ENCODE data around the gene BTC. TPM values are rescaled to one million over a fixed set of nuclear protein-coding genes. Genes with fewer than 3 reads are reported as not detected.

BTC gene
- total RNA-seq, 3 donors from 2014 or later (not counting 1 experiment from before 2014, with no cell fraction given) = not detected

GRCh38 chr4:74755486-74755885 lies 38.8 kb downstream of the BTC start:
- no peaks in the 10 kb centered on the region for H3K36me3 ChIP-seq (ENCODE audit: control insufficient read depth, insufficient read depth, low read length)
- WGBS (ENCODE audit: insufficient coverage) = 82% methylated on average over 5 of the region's 7 CpGs
- intact Hi-C loops (cut with micrococcal nuclease) = no loop called here
- no peak overlapping the region for H3K27ac ChIP-seq (ENCODE audit: low read length)
- TF ChIP-seq, protein P1, sequence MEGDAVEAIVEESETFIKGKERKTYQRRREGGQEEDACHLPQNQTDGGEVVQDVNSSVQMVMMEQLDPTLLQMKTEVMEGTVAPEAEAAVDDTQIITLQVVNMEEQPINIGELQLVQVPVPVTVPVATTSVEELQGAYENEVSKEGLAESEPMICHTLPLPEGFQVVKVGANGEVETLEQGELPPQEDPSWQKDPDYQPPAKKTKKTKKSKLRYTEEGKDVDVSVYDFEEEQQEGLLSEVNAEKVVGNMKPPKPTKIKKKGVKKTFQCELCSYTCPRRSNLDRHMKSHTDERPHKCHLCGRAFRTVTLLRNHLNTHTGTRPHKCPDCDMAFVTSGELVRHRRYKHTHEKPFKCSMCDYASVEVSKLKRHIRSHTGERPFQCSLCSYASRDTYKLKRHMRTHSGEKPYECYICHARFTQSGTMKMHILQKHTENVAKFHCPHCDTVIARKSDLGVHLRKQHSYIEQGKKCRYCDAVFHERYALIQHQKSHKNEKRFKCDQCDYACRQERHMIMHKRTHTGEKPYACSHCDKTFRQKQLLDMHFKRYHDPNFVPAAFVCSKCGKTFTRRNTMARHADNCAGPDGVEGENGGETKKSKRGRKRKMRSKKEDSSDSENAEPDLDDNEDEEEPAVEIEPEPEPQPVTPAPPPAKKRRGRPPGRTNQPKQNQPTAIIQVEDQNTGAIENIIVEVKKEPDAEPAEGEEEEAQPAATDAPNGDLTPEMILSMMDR (IDR thresholded peaks at IDR 0.05) = no peak
- Mint-ChIP-seq H3K4me1 (no peaks in the 10 kb centered on the region), H3K27ac (no peak overlapping the region), H3K9me3 (peaks cover 3% of the 10 kb centered on the region in 2 donors), H3K4me3 (no peak overlapping the region), H3K36me3 (no peaks in the 10 kb centered on the region), H3K27me3 (ENCODE audit: low read depth in 2 of 2) (no peaks in the 10 kb centered on the region)
- ATAC-seq (no peak), DNase-seq (no peak)
- no peak overlapping the region for H3K4me3 ChIP-seq (ENCODE audit: low read length)
- H3K9me3 ChIP-seq (ENCODE audit: control insufficient read depth, insufficient read depth, low read length) = no peaks in the 10 kb centered on the region
- H3K27me3 ChIP-seq (ENCODE audit: control insufficient read depth, insufficient read depth, low read length) = no peaks in the 10 kb centered on the region
- H3K4me1 ChIP-seq (ENCODE audit: control insufficient read depth, insufficient read depth, low read length) = no peaks in the 10 kb centered on the region

- Mint-ChIP-seq H3K9me3 (peaks cover 3% of the 10 kb centered on the region in 2 donors), H3K27ac (no peak overlapping the region), H3K36me3 (no peaks in the 10 kb centered on the region), H3K27me3 (ENCODE audit: low read depth in 2 of 2) (no peaks in the 10 kb centered on the region), H3K4me1 (no peaks in the 10 kb centered on the region), H3K4me3 (no peak overlapping the region)
- no peak overlapping the region for H3K27ac ChIP-seq (ENCODE audit: low read length)
- intact Hi-C loops (cut with micrococcal nuclease) = no loop called here
- H3K36me3 ChIP-seq (ENCODE audit: control insufficient read depth, insufficient read depth, low read length) = no peaks in the 10 kb centered on the region
- H3K4me1 ChIP-seq (ENCODE audit: control insufficient read depth, insufficient read depth, low read length) = no peaks in the 10 kb centered on the region
- TF ChIP-seq, protein P1 (IDR thresholded peaks at IDR 0.05) = no peak
- H3K4me3 ChIP-seq (ENCODE audit: low read length) = no peak overlapping the region
- no peak for ATAC-seq
- no peaks in the 10 kb centered on the region for H3K9me3 ChIP-seq (ENCODE audit: control insufficient read depth, insufficient read depth, low read length)
- DNase-seq = no peak
- H3K27me3 ChIP-seq (ENCODE audit: control insufficient read depth, insufficient read depth, low read length) = no peaks in the 10 kb centered on the region
These were observed 40.1 kb downstream of the BTC start for GRCh38 chr4:74754218-74754617.

- Histone ChIP-seq H3K36me3 (ENCODE audit: control insufficient read depth, insufficient read depth, low read length) (no peaks in the 10 kb centered on the region), H3K4me1 (ENCODE audit: control insufficient read depth, insufficient read depth, low read length) (no peaks in the 10 kb centered on the region), H3K27ac (ENCODE audit: low read length) (no peak overlapping the region), H3K4me3 (ENCODE audit: low read length) (no peak overlapping the region), H3K27me3 (ENCODE audit: control insufficient read depth, insufficient read depth, low read length) (no peaks in the 10 kb centered on the region), H3K9me3 (ENCODE audit: control insufficient read depth, insufficient read depth, low read length) (no peaks in the 10 kb centered on the region)
- ATAC-seq (no peak), DNase-seq (no peak)
- Mint-ChIP-seq H3K9me3 (peaks cover 3 to 5% of the 10 kb centered on the region in 2 donors), H3K4me1 (no peaks in the 10 kb centered on the region), H3K27ac (no peak overlapping the region), H3K36me3 (no peaks in the 10 kb centered on the region), H3K4me3 (no peak overlapping the region), H3K27me3 (ENCODE audit: low read depth in 2 of 2) (no peaks in the 10 kb centered on the region)
- TF ChIP-seq, protein P1 (IDR thresholded peaks at IDR 0.05) = no peak
- intact Hi-C loops (cut with micrococcal nuclease) = no loop called here
These were observed 41.5 kb downstream of the BTC start for GRCh38 chr4:74752798-74753197.

GRCh38 chr4:74751856-74752255 lies 42.5 kb downstream of the BTC start:
- H3K4me3 Mint-ChIP-seq = no peak overlapping the region
- H3K27ac ChIP-seq (ENCODE audit: low read length) = no peak overlapping the region
- TF ChIP-seq, protein P1 (IDR thresholded peaks at IDR 0.05) = no peak
- peaks cover 3 to 5% of the 10 kb centered on the region in 2 donors for H3K9me3 Mint-ChIP-seq
- H3K27ac Mint-ChIP-seq = no peak overlapping the region
- H3K36me3 ChIP-seq (ENCODE audit: control insufficient read depth, insufficient read depth, low read length) = no peaks in the 10 kb centered on the region
- H3K4me3 ChIP-seq (ENCODE audit: low read length) = no peak overlapping the region
- H3K4me1 ChIP-seq (ENCODE audit: control insufficient read depth, insufficient read depth, low read length) = no peaks in the 10 kb centered on the region
- intact Hi-C loops (cut with micrococcal nuclease) = no loop called here
- H3K36me3 Mint-ChIP-seq = no peaks in the 10 kb centered on the region
- no peaks in the 10 kb centered on the region for H3K4me1 Mint-ChIP-seq
- DNase-seq (no peak), ATAC-seq (no peak)
- WGBS (ENCODE audit: insufficient coverage) = 89% methylated on average over 1 of the region's 1 CpG
- no peaks in the 10 kb centered on the region for H3K27me3 Mint-ChIP-seq (ENCODE audit: low read depth in 2 of 2)
- H3K9me3 ChIP-seq (ENCODE audit: control insufficient read depth, insufficient read depth, low read length) = no peaks in the 10 kb centered on the region
- H3K27me3 ChIP-seq (ENCODE audit: control insufficient read depth, insufficient read depth, low read length) = no peaks in the 10 kb centered on the region
